Activated CD8-positive, alpha-beta memory T cell treated with anti-CD3 and anti-CD28 coated beads, Interleukin-2, amount 50 U/mL, for 1 hour (primary cell): ENCODE data around the gene RFTN1.

Source experiments
- DNase-seq: peaks from one replicate; pipeline ENCODE4 v3.0.0-alpha.2; 2020; ENCODE audit errors: extremely low read depth

RFTN1 gene

DNA sequence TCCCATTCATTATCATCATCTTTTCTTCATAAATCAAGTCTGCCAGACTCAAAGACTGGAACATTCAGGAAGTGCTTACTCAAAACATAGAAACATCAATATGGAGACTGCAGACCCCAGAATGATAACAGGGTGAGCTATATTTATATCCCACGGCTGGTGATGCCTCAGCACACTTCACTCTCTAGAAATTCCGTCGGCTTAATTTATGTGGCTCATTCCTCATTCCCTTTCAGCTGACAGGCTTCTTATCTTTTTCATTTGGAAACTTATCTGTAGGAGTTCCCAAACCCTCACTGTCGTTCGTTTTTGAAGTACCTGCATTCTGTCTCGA is 45.5 kb downstream of the RFTN1 start:
- no peak for DNase-seq

DNA sequence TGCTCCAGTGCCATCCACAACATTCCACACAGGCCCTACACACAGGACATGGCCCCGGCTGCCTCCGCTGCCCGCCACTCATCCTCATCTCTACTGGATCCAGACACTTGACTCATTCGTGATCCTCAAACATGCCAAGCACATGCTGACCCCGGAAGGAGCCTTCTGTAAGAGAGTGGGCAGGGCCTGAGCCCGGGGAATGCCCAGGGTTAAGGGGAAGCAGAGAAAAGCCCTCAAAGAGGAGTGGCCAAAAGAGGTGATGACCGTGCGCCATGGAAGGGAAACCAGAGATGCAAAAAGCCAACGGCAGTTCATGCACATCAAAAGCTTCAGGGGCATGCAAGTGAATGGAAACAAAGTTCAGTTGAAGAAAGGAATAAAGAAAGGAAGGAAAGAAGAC is 46.1 kb downstream of the RFTN1 start:
- no peak for DNase-seq

DNA sequence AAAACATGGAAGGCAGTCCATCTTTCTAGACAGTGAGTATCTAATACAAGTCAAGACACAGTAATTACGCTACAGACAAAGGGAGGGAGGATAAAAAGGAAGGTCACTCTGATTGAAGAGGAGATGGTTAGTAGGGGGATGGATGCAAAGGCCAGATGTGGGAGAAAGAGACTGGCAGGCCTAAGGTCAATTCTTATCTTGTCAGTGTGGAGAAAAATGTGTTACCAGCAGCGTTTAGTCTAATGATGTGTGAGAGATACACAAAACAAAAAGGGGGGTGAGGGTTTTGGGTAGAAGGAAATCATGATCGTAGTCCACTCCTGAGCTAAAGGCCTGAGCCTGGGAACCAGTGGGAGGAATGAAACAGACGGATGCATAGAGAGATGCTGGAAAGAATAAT is 46.7 kb downstream of the RFTN1 start:
- no peak for DNase-seq

DNA sequence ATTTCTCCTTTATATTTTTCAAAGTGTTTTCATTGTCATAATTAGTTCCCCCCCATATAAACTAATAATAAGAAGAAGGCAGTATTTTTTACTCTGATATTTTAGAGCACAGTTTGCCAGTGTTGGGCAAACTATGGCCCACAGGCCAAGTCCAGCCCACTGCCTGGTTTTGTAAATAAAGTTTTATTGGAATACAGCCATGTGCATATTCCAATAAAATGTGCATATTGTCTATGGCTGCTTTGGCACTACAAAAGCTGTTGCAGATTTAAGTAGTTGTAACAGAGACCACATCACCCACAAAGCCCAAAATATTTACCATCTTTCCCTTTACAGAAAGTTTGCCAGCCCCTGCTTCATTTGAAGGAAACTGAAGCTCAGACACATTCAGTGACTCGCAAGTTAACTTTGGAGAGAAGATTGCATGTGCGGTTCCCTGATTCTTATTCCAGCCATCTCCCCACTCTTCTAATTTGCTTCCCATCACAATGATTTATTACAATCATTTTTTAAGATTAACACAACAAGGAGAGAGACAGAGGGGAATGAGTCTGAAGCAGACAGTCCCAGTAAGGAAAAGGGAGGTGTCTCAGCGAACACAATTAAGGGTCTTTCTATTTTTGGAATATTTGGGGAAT is 48.9 kb downstream of the RFTN1 start:
- no peak for DNase-seq

DNA sequence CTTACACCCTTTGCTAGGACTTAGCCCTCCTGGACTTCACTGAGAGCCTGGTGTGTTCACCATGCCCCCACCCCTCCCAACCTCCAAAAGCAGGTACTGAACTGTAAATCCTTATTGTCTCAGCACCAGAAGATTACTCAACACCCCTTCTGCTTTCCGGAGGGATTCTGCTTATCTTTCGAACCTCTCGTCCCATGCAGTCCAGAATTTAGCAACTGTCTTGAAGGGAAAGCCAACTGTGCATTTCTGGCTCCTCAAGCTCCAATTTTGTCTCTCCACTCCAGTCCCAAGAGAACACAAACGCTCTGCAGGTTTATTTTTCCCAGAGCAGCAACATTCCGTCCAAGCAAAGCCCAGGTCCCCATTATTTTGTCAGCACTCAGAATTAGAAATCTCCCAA is 49.6 kb downstream of the RFTN1 start:
- DNase-seq: no peak

DNA sequence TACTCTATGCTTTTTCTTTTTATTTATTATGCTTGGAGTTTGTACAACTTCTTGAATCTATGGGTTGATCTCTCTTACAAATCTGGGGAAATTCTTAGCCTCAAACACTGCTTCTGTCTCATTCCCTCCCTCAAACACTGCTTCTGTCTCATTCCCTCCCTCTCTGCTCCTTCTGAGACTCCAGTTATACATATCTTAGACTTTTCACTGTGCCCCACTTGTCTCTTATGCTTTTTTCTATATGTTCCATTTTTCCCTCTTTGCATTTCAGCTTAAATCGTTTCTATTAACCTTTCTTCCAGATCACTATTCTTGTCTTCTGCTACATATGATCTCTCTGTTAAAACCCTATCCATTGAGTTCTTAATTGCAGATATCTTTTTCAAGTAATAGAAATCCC is 50.4 kb downstream of the RFTN1 start:
- DNase-seq: no peak

DNA sequence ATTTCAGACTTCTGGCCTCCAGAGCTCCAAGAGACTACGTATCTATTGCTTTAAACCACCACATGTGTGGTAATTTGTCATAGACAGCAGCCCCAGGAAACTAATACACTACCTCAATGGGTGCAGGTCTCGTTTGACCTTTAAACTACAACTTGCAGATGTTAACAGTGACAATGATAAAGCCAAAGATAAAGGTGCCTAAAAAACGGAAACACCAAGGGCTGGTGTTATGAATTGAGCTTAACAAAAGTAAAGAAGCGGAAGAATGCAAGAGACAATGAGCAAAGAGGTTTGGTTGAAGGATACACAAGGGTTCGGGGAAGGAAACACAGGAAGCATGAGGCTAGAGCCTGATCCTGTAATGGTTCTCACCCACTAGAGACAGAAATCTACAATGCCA is 50.8 kb downstream of the RFTN1 start:
- no peak for DNase-seq

DNA sequence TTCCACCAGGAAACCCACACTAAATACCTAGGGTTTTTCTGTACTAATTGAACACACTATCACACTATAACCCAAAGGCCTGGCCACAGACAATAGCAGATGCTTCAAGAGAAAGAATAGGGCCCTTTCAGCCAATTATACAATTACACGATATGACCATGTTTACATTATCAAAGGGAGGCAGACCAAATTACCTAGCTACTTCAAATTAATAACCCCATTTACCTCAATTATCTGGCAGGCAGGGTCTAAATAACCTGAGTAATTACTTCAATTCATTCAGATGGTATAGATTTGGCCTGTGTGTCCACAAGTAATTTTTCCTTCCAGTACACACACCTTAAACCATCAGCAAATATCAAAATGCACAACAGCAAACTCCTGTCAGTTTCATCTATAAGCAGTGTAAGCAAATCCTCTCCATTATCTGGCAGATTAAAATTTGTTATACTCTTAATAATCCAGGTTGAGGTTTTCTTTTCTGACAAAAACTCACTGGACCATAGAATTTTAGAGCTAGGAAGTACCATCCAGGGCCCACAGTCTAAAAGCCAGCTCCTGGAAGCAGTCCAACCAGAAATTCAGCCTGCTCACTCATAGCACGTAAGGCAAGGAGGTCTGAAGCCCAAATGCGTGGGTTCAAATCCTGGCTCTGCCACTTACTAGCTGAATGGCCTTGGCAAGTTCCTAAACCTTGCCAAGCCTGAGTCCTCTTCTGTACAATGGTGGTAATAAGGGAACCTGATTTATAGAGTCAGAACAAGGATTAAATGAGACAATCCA is 51.8 kb downstream of the RFTN1 start:
- DNase-seq: no peak

DNA sequence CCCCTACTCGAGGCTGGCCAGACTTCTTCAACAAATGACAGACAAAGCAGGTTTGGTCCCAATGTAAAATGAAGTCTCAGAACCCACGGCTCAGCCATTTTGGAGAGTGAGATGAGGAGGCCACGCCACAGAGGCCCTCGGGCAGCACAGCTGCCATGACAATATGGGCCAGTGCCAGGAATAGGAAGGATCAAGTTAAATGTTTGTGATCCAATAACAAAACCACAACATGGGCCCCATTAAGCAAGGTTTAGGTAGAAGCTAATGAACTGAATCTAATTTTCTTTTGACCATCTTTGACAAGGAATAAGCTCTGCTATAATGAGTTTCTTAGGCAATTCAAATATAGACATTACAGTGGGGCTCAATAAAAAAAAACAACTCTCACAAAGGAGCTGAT is 52.6 kb downstream of the RFTN1 start:
- no peak for DNase-seq

DNA sequence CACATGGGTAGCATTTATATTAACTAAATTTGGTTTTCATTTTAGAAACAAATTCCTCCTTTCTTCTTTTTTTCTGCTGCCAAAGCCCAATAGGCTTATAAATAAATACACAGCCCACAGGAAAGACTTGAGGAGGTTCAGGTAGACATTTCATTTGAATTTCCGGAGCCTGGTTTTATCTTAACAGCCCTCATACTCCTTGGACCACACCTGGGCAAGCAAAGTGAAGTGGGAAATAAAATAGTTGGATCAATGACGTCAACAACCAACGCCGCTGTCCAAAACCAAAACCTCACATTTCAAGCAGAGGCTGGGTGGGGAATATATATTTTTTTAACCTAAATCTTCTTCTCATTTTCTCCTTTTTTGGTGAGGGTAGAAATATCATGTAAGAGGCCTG is 53.2 kb downstream of the RFTN1 start:
- no peak for DNase-seq

DNA sequence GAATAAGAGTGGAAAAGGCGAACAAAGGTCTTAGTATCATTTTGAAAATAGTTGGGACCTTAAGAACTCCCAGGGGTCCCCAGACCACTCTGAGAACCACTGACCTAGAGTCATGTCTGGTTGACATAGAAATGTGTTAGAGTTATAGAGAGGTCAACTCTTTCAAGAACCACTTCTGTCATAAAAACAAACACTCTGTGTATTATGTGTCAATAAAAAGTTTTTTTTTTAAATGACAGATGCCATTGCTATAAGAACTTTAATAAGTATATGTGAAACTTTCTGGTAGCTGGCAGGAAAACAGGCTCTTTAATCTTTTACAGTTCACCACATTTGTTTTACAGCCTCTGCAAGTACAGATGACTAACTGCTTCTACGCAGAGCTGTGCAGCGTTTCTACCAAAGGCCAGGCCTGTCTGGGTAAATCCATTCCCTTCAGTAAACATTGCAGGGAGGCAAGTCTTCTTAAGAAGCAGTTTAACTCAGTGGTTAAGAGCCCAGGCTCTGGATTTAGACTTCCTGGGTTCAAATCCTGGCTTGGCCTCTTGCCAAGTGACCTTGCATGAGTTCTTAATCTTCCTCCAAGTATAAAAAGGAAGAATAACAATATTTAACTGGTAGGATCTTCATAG is 56.6 kb downstream of the RFTN1 start:
- DNase-seq: no peak

DNA sequence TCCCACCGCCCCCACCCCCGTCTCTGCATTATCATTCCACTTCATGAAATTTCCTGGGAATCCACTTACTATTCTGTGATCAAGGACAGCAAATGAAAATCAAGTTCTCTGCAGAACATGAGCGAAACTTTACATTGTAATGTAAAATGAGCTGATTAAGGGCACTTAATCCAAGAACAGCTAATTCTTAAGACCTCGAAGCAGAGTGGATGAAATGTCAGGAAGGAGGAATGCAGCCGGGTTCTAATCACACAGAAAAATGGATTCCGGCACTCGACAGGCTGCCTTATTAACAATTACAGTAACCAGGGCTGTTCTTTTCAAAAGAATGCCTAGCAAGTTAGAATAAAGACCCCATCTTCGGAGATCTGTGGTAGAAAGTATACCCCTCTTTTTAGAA is 57.5 kb downstream of the RFTN1 start:
- DNase-seq: no peak

DNA sequence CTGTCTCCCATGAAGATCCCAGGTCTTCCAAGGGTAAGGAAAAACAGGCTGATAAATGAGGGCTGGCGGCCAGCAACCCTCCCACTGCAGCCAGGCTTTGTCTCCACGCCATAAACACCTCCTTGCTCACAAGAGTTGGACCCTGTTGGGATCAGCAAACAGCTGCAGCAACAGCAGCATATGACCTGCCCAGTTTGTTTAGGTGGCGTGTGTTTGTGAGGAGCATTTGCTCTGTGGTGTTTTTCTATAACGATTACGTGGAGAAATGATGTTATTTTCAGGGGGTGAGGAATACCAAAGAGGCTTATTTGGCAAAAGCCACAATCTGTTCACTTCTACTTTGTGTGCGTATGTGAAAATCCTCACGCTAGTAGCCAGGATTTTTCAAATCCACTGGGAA is 58.5 kb downstream of the RFTN1 start:
- no peak for DNase-seq

DNA sequence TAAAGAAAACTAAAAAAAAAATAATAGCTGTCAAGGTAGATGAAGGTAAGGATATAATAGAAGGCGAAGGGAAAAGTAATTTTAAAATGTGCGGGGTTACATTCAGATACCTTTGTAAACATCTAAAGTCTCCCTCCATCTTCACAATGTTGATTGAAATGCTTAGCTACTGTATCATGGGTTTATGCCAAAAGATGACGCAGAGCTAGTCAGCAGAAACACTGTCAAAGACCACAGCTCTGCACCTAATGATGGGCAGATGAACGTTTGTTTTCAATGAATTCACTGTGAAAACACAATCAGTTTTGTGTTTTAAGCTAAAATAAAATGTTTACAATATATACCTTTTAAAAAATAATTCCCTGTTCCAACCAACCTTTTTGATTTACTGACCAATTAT is 61.2 kb downstream of the RFTN1 start:
- no peak for DNase-seq

DNA sequence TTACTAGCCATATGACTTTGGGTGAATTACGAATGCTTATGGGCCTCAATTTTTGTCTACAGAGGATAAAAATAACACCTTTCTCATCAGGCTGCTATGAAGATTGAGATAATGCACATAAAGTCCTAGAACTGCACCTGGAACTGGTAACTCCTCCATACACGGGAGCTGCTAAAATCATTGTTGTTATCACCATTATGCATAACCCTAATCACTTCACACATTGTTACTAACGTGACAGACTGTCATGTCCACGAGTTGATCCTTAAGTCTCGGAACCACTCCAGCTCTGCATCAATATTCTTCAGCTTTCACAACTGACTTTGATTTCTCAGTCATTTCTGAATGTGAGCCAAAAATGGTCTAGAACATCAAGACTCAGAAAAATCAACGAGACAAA is 64.1 kb downstream of the RFTN1 start:
- no peak for DNase-seq

DNA sequence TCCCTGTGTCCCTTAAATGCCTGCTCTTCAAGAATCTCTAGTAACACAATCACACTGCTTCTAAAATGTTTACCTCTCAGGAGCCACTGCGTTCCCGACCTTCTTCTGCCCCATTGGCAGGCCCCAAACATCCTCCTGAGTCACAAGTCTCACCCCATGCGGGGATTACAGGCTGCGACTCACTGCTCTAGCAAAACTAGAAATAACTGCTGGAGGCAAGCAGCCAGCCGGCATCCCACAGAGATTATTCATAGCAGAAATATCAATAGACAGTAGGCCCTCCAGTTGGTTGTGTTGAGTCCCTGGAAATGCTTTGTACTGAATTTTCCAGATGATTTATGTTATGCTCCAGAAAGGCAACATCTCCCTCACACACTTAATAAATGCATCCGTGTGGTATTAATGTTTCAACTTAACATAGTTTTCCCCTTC is 64.8 kb downstream of the RFTN1 start:
- no peak for DNase-seq

DNA sequence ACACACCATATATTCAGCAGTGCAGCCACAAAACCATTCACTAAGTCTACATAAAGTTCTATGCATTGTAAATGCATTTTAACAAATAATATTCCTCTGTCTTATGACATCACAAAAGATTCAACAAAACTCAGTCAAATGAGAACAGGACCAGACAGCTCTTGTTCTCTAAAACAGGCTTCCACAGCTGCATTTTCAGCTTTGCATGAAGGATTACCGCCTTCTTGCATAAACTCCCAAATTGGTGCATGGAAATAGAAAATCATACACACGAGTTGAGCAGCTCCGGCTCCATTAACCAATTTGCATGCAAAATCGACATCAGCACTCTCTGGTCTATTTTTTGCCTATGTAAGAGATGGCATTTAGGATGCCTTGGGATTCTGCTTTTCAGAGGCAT is 66.4 kb downstream of the RFTN1 start:
- DNase-seq: no peak

DNA sequence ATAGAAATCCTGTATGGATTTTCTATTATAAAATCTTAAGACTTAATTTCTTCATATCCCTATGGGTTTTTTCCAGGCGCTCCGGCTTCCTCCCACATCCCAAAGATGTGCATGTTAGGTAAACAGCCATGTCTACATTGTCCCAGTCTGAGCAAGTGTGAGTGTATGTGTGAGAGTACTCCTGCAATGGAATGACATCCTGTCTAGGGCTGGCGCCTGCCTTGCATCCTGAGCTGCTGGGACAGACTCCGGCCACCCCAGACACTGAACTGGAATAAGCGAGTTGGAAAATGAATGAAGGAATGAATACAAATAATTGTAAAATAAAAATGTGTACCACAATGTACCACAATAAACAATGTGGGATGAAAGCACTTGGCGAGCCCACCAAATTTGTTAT is 69.2 kb downstream of the RFTN1 start:
- no peak for DNase-seq

DNA sequence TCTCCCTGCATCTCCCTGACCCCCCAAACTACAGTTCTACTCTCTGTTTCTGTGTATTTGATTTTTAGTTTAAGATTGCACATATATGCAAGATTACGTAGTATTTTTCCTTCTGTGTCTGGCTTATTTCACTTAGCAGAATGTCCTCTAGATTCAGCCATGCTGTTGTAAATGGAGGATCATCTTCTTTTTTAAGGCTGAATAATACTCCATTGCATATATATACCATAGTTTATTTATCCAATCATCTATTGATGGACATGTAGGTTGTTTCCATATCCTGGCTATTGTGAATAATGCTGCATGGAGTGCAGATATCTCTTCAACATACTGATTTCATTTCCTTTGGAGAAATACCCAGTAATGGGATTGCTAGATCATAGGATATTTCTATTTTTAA is 70.8 kb downstream of the RFTN1 start:
- DNase-seq: no peak

DNA sequence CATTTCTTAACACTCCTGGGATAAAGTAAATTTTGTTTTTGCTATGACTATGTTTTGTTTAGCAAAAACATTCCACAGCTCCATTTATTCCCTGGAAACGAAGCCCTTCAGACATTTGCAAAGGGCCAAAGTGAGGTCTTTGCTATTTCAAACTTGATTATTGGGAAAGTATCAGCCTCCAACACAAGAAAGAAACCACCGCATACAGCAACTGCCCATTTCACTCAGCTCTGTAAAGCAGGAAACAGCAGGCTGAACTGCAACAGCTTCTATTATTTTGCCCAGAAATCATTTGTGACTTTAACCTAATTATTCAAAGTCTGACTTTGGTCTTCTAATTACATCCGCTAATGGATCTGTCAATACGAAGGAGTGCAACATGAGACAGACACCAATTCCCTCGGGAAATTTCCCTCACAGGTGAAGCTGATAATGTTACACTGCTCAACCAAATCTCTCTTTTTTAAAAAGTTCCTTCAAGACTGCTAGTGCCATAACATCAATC is 72.1 kb downstream of the RFTN1 start:
- no peak for DNase-seq

DNA sequence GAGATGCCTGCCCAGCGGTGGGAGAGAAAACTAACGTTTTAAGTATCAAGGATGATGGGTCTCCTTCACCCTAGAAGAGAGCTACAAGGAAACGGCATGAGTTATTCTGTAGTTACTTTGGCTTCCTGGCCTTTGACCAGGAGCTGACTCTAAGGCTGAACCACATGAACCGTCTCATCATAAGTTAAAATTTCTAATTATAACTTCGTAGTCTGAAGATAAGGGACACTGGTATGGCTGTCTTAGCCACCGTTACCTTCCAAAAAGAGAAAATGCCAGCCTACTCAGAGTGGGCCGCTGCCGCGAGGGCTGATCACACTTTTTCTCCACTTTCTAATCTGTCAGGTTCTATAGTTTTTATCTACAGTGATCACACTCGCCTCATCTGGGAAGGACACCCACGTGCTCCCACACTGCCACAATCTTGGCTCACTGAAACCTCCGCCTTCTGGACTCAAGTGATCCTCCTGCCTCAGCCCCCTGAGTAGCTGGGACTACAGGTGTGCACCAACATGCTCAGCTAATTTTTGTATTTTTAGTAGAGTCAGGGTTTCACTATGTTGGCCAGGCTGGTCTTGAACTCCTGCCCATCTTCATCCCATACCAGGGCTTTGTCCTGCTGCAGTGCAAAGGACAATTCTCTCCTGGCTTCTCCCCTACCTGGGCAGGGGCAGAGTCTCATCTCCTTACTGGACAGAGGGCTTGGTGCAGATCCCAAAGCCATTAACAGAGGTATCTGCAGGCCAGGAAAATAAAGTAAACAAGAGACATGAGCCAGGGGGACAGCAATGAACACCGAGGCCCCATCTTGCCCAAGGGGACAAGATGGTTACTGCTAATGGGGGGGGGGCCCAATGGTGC is 73.4 kb downstream of the RFTN1 start:
- no peak for DNase-seq

DNA sequence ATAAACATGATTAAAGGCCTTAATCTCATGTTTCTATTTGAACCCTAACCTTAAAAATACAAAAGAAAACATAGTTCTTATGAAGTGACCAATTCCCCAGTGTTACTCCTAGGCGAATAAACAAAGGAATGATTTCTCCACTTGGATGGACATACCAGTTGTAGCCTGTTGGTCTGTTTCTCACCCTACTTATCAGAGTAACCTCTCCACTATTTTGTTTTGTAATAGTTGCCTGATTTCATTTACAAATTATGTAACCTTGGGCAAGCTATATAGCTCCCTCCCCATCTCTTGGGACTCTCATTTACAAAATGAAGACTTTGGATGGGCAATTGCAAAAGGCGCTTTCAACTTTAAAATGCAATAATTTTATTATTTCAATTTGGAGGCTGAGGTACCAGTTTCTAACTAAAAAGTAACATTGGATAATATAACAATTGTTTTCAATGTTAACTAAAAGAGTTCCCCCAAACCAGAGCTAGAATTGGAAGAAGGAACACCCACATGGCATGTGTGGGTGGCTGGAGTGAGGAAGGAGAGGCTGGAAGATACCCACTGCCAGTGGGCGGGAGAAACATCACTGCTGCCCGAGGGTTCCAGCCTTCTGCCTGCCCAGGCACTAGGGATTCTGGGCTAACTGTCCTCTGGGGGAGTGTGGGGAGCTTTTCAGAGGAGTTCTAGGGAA is 74.2 kb downstream of the RFTN1 start:
- no peak for DNase-seq
